ENCODE measurements around the gene CASP12. TPM values are rescaled to one million over a fixed set of nuclear protein-coding genes. Genes with fewer than 3 reads are reported as not detected.
A peak's percentile ranks its signal among the peaks of the same experiment; 100 is the strongest.

CASP12 gene
- total and polyA plus RNA-seq, 3 donors from 2014 or later = 0.31 to 0.94 TPM; not detected in 1

GRCh38 chr11:104893876-104894275 lies 4.4 kb downstream of the CASP12 start:
- 94 to 98% methylated on average over 1 of the region's 1 CpG for WGBS, 2 donors
- Histone ChIP-seq H3K4me1 (no peaks in the 10 kb centered on the region), H3K4me3 (no peak overlapping the region), H3K9me3 (no peaks in the 10 kb centered on the region), H3K36me3 (ENCODE audit: low read depth, missing control alignments) (no peaks in the 10 kb centered on the region), H3K27ac (no peak overlapping the region), H3K27me3 (no peaks in the 10 kb centered on the region)
- no peak for DNase-seq
- intact Hi-C loops (cut with DNase I; ENCODE audit: low total_unique reads) = no loop called here
- TF ChIP-seq POLR2A (IDR thresholded peaks at IDR 0.05) (no peak), CTCF (IDR thresholded peaks at IDR 0.05) (no peak)

DNA sequence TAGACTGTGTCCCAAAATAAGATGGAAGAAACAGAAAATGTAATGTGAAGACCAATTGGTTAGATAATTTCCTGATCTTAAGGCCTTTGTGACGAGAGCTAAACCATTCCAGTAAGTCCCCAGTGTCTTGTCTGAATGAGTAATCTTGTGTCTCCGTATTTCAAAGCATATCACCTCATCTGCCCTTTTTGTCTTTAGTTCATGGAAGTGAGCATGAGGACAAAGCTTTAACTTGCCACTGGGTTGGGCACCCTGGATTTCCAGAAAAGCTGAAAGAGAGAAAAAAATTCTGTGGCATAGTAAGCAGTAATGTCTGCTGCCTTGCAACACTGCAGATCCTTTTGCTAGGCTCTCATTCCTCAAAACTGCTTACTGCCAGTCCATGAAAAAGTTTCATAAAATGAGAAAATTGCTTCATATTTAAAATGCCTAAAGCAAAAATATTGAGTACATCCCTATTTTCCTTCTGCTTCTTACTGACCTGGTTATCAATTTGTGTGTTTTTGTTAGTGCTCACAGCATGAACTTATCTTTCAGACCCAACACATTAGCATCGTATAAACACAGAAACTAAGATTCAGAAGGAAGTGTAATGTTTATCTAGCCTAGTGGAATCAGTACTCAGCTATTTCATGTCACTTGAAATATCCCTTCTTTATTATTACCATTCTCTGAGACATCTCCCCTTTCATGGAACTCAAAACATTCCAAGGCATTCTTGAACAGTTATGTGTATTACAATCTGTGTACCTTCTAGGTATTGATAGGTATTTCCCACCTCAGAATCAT lies 5.3 kb downstream of the CASP12 start:
- no peak for DNase-seq
- Histone ChIP-seq H3K36me3 (ENCODE audit: low read depth, missing control alignments) (no peaks in the 10 kb centered on the region), H3K9me3 (no peaks in the 10 kb centered on the region), H3K4me1 (no peaks in the 10 kb centered on the region), H3K27ac (peak overlapping the region in 1 of 2 donors; percentile 3), H3K27me3 (no peaks in the 10 kb centered on the region), H3K4me3 (no peak overlapping the region)
- intact Hi-C loops (cut with DNase I; ENCODE audit: low total_unique reads) = no loop called here
- no peak for TF ChIP-seq CTCF (IDR thresholded peaks at IDR 0.05)
- TF ChIP-seq POLR2A (IDR thresholded peaks at IDR 0.05) = no peak
- 58 to 62% methylated on average over 3 of the region's 3 CpGs for WGBS, 2 donors

- H3K27ac ChIP-seq = no peak overlapping the region
- WGBS, 2 donors = 72% methylated on average over 4 of the region's 4 CpGs
- DNase-seq = no peak
- no peak overlapping the region for H3K4me3 ChIP-seq
- H3K9me3 ChIP-seq = no peaks in the 10 kb centered on the region
- no peaks in the 10 kb centered on the region for H3K4me1 ChIP-seq
- H3K36me3 ChIP-seq (ENCODE audit: low read depth, missing control alignments) = no peaks in the 10 kb centered on the region
- intact Hi-C loops (cut with DNase I; ENCODE audit: low total_unique reads) = no loop called here
- H3K27me3 ChIP-seq = no peaks in the 10 kb centered on the region
- TF ChIP-seq POLR2A (IDR thresholded peaks at IDR 0.05) (no peak), CTCF (IDR thresholded peaks at IDR 0.05) (no peak)
These were observed 7.1 kb downstream of the CASP12 start for GRCh38 chr11:104891135-104891534.

DNA sequence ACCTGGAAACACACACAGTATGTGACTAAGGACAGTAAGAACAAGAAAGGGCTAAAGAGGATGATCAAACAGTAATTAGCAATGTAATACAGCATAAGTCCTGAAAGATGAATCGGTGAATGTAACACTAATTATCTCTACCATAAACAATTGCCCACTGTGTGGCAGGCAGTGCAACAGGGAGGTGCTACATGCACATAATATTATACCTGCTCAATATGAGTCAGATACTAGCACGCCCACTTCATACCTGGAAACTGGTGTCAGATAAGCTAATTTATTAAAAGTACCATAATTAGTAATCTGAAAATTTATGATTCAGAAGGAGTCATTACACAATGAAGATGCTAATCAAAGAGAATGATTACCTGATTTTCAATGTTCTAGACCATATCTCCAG lies 14.9 kb downstream of the CASP12 start:
- intact Hi-C loops (cut with DNase I; ENCODE audit: low total_unique reads) = no loop called here
- Histone ChIP-seq H3K36me3 (ENCODE audit: low read depth, missing control alignments) (no peaks in the 10 kb centered on the region), H3K27me3 (no peaks in the 10 kb centered on the region), H3K4me1 (no peaks in the 10 kb centered on the region), H3K27ac (no peak overlapping the region), H3K9me3 (no peaks in the 10 kb centered on the region), H3K4me3 (no peak overlapping the region)
- no peak for DNase-seq
- TF ChIP-seq POLR2A (IDR thresholded peaks at IDR 0.05) (no peak), CTCF (IDR thresholded peaks at IDR 0.05) (no peak)
- WGBS, 2 donors = 83 to 93% methylated on average over 2 of the region's 2 CpGs
